GM18519 (cell line): ENCODE measurements around the gene HELZ.

Source experiments
- ATAC-seq: cut with Tn5 transposase; IDR thresholded peaks from one replicate; pipeline ENCODE4 v1.9.1; 2021; ENCODE audit warnings: mild to moderate bottlenecking, moderate library complexity; ENCODE audit not compliant: unreplicated experiment, low FRiP score

The HELZ gene

GRCh38 chr17:67058036-67058435, 187.0 kb downstream of the HELZ start:
- ATAC-seq, result no peak

- ATAC-seq, result no peak
These were observed 188.1 kb downstream of the HELZ start for GRCh38 chr17:67056746-67057490.

GRCh38 chr17:67055811-67056745, 188.9 kb downstream of the HELZ start:
- ATAC-seq, result no peak

- no peak for ATAC-seq
These were observed 190.0 kb downstream of the HELZ start for GRCh38 chr17:67055041-67055443.

- ATAC-seq, result no peak
These were observed 190.4 kb downstream of the HELZ start for GRCh38 chr17:67054608-67055007.

- no peak for ATAC-seq
These were observed 190.9 kb downstream of the HELZ start for GRCh38 chr17:67054011-67054591.

- no peak for ATAC-seq
These were observed 191.5 kb downstream of the HELZ start for GRCh38 chr17:67053438-67054000.

GRCh38 chr17:67052720-67053437, 192.1 kb downstream of the HELZ start:
- no peak for ATAC-seq

GRCh38 chr17:67051837-67052236, 193.2 kb downstream of the HELZ start:
- ATAC-seq, result no peak

GRCh38 chr17:67051155-67051538, 193.8 kb downstream of the HELZ start:
- no peak for ATAC-seq

- no peak for ATAC-seq
These were observed 194.4 kb downstream of the HELZ start for GRCh38 chr17:67050471-67051154.

GRCh38 chr17:67050066-67050465, 194.9 kb downstream of the HELZ start:
- ATAC-seq, result no peak

GRCh38 chr17:67049025-67049739, 195.8 kb downstream of the HELZ start:
- no peak for ATAC-seq

- ATAC-seq, result no peak
These were observed 197.6 kb downstream of the HELZ start for GRCh38 chr17:67047382-67047781.

- ATAC-seq, result no peak
These were observed 198.6 kb downstream of the HELZ start for GRCh38 chr17:67046398-67046797.

- ATAC-seq, result no peak
These were observed 200.1 kb downstream of the HELZ start for GRCh38 chr17:67044940-67045339.

- ATAC-seq, result no peak
These were observed 200.8 kb downstream of the HELZ start, which contains the start of gene CACNG1 for GRCh38 chr17:67044016-67044772. Gene CACNG1, plus strand, starts transcription at chr17:67044554. Its CDS starts 107 bp downstream, at chr17:67044661.

GRCh38 chr17:67043283-67043682, 201.7 kb downstream of the HELZ start:
- ATAC-seq, result no peak
